ENCODE data around the gene CHCHD10.
A peak's percentile ranks its signal among the peaks of the same experiment; 100 is the strongest.

CHCHD10 gene

GRCh38 chr22:23789638-23790037, 21.9 kb upstream of the CHCHD10 start:
- no peaks in the 10 kb centered on the region for H3K27me3 Mint-ChIP-seq (ENCODE audit: low read depth, poor library complexity)
- peaks cover 33% of the 10 kb centered on the region for H3K36me3 Mint-ChIP-seq (ENCODE audit: low read depth)
- DNase-seq, result no peak
- peaks cover 48% of the 10 kb centered on the region for H3K4me1 Mint-ChIP-seq
- H3K27ac Mint-ChIP-seq, result peak overlapping the region; percentile 90
- H3K4me3 Mint-ChIP-seq, result peak overlapping the region; percentile 93
- no peaks in the 10 kb centered on the region for H3K9me3 Mint-ChIP-seq
- no peak for TF ChIP-seq CTCF (IDR thresholded peaks at IDR 0.05)

GRCh38 chr22:23789121-23789520, 21.3 kb upstream of the CHCHD10 start:
- Mint-ChIP-seq H3K9me3 (no peaks in the 10 kb centered on the region), H3K27ac (peak overlapping the region; percentile 20), H3K4me3 (peak overlapping the region; percentile 93), H3K27me3 (ENCODE audit: low read depth, poor library complexity) (no peaks in the 10 kb centered on the region), H3K36me3 (ENCODE audit: low read depth) (peaks cover 28% of the 10 kb centered on the region), H3K4me1 (peaks cover 48% of the 10 kb centered on the region)
- TF ChIP-seq CTCF (IDR thresholded peaks at IDR 0.05), result no peak
- no peak for DNase-seq

- H3K4me1 Mint-ChIP-seq, result peaks cover 48% of the 10 kb centered on the region
- no peak for DNase-seq
- H3K36me3 Mint-ChIP-seq (ENCODE audit: low read depth), result peaks cover 19% of the 10 kb centered on the region
- no peaks in the 10 kb centered on the region for H3K27me3 Mint-ChIP-seq (ENCODE audit: low read depth, poor library complexity)
- no peak for TF ChIP-seq CTCF (IDR thresholded peaks at IDR 0.05)
- no peaks in the 10 kb centered on the region for H3K9me3 Mint-ChIP-seq
- peak overlapping the region; percentile 27 for H3K27ac Mint-ChIP-seq
- peak overlapping the region; percentile 93 for H3K4me3 Mint-ChIP-seq
Measured at GRCh38 chr22:23787910-23788309, 20.1 kb upstream of the CHCHD10 start.

- H3K27ac Mint-ChIP-seq, result peak overlapping the region; percentile 27
- no peaks in the 10 kb centered on the region for H3K27me3 Mint-ChIP-seq (ENCODE audit: low read depth, poor library complexity)
- H3K9me3 Mint-ChIP-seq, result no peaks in the 10 kb centered on the region
Measured at GRCh38 chr22:23787600-23787896, 19.8 kb upstream of the CHCHD10 start.

GRCh38 chr22:23786752-23787599, 19.2 kb upstream of the CHCHD10 start, which contains the start of gene SMARCB1:
Gene SMARCB1, plus strand, starts transcription at chr22:23786966. Its CDS starts 204 bp downstream, at chr22:23787170.
- peak; percentile 88 for DNase-seq
- Mint-ChIP-seq H3K4me1 (peaks cover 44% of the 10 kb centered on the region), H3K27me3 (ENCODE audit: low read depth, poor library complexity) (no peaks in the 10 kb centered on the region), H3K9me3 (no peaks in the 10 kb centered on the region), H3K27ac (peak within 1 kb of the TSS; percentile 92), H3K36me3 (ENCODE audit: low read depth) (peaks cover 9% of the 10 kb centered on the region), H3K4me3 (peak within 1 kb of the TSS; percentile 93)
- no peak for TF ChIP-seq CTCF (IDR thresholded peaks at IDR 0.05)

More at GRCh38 chr22:23787600-23787896, 19.8 kb upstream of the CHCHD10 start:
- DNase-seq, result no peak
- Mint-ChIP-seq H3K4me3 (peak overlapping the region; percentile 93), H3K36me3 (ENCODE audit: low read depth) (peaks cover 15% of the 10 kb centered on the region), H3K4me1 (peaks cover 46% of the 10 kb centered on the region)
- no peak for TF ChIP-seq CTCF (IDR thresholded peaks at IDR 0.05)

- no peak for DNase-seq
- Mint-ChIP-seq H3K36me3 (ENCODE audit: low read depth) (peaks cover 9% of the 10 kb centered on the region), H3K4me3 (peak overlapping the region; percentile 93), H3K27ac (peak overlapping the region; percentile 92), H3K4me1 (peaks cover 43% of the 10 kb centered on the region), H3K9me3 (no peaks in the 10 kb centered on the region), H3K27me3 (ENCODE audit: low read depth, poor library complexity) (no peaks in the 10 kb centered on the region)
- no peak for TF ChIP-seq CTCF (IDR thresholded peaks at IDR 0.05)
Measured at GRCh38 chr22:23786261-23786710, 18.5 kb upstream of the CHCHD10 start.

Measured in nephron progenitor cell (in vitro differentiated cells).